Measurements from ENCODE around the gene PRKCE. TPM values are rescaled to one million over a fixed set of nuclear protein-coding genes. Genes with fewer than 3 reads are reported as not detected.

Gene PRKCE
- total RNA-seq, 1 experiment from 2014 or later = 12.1 TPM

DNA sequence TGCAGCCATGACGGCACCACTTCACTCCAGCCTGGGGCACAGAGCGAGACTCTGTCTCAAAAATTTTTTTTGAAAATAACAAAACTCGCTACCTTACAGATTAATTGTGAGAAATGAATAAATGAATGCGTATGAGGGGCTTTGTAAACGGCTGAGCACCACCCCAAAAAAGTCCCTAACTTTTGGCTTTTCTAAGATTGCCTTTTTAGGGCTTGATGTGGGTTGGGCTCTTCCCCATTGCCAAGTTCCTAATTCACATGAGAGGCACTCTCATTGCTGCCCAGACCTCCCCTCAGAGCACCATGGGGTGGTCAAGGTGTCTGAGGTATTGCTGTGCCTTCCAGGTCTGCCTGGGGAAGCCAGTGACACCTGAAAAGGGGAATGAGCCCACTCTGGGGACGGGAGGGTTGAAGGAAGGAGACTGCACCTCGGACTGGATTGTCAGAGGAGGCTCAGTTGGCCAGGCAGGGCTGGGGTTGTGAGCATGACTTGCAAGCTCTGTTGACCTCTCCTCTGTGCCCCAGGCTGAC, 186.4 kb downstream of the PRKCE start:
- BruUV-seq (replicated peaks) = no TSS peak
- TF ChIP-seq, protein P1, sequence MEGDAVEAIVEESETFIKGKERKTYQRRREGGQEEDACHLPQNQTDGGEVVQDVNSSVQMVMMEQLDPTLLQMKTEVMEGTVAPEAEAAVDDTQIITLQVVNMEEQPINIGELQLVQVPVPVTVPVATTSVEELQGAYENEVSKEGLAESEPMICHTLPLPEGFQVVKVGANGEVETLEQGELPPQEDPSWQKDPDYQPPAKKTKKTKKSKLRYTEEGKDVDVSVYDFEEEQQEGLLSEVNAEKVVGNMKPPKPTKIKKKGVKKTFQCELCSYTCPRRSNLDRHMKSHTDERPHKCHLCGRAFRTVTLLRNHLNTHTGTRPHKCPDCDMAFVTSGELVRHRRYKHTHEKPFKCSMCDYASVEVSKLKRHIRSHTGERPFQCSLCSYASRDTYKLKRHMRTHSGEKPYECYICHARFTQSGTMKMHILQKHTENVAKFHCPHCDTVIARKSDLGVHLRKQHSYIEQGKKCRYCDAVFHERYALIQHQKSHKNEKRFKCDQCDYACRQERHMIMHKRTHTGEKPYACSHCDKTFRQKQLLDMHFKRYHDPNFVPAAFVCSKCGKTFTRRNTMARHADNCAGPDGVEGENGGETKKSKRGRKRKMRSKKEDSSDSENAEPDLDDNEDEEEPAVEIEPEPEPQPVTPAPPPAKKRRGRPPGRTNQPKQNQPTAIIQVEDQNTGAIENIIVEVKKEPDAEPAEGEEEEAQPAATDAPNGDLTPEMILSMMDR (IDR thresholded peaks at IDR 0.05; ENCODE audit: unreplicated experiment) = no peak
- ChIA-PET POLR2A (interaction anchor here (1.1 to 1.9 kb wide), 2 partner anchors 12 to 14 kb away, joined by 4 to 6 read pairs; no protein-coding TSS in a partner anchor), CTCF (interaction anchor here (0.6 kb wide), 2 partner anchors 9 to 150 kb away, joined by 3 read pairs; no protein-coding TSS in a partner anchor)
- no peak overlapping the region for H3K27ac Mint-ChIP-seq (ENCODE audit: low read depth, unreplicated experiment)
- no peaks in the 10 kb centered on the region for H3K9me3 Mint-ChIP-seq (ENCODE audit: unreplicated experiment)
- intact Hi-C loops (cut with micrococcal nuclease) = no loop called here
- H3K4me3 Mint-ChIP-seq (ENCODE audit: unreplicated experiment) = no peak overlapping the region
- no peaks in the 10 kb centered on the region for H3K36me3 Mint-ChIP-seq (ENCODE audit: insufficient read depth, unreplicated experiment)
- H3K4me1 Mint-ChIP-seq (ENCODE audit: insufficient read depth, unreplicated experiment) = peaks cover 5% of the 10 kb centered on the region
- no peak for DNase-seq (ENCODE audit: unreplicated experiment)
- no peaks in the 10 kb centered on the region for H3K27me3 Mint-ChIP-seq (ENCODE audit: insufficient read depth, unreplicated experiment)

DNA sequence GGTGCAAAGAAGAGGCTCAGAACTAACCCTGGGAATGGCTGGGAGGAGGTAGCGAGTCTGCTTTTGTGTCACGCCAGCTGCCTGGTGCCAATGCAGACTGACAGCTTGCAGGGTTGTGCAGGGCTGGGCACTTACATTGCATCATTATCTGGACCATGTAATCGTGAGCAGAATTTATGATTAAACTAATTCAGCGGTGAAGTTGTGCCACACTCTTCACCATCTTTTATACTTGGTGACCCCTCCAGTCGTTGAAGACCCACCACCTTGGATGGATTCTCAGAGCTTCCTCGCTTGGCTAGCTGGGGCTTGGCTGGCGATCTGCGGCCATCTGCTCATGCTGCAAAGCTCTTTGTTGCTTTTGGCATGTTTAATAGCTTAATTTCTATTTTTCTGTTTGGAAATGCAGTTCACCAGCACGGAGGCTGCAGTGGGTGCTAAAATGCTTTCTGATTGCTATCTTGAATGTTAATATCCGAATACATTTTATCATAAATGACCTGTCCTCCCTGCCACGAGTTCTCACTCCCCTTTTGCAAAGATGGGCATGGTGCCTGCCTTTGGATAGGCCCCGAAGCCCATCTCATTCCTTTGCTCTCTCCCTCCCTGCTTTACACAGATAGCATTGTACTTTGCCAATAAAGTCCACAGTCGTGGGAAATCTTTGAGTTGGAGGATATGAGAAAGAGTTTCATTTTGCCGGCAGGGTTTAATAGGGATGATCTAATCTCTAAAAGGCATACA, 188.2 kb downstream of the PRKCE start:
- H3K36me3 Mint-ChIP-seq (ENCODE audit: insufficient read depth, unreplicated experiment) = no peaks in the 10 kb centered on the region
- intact Hi-C loops (cut with micrococcal nuclease) = no loop called here
- ChIA-PET CTCF (interaction anchor here (0.7 to 1.2 kb wide), 3 partner anchors 8 to 193 kb away, joined by 3 read pairs; no protein-coding TSS in a partner anchor), POLR2A (interaction anchor here (0.8 kb wide), 1 partner anchor 8 kb away, joined by 3 read pairs; no protein-coding TSS in a partner anchor)
- no peak overlapping the region for H3K4me3 Mint-ChIP-seq (ENCODE audit: unreplicated experiment)
- H3K27me3 Mint-ChIP-seq (ENCODE audit: insufficient read depth, unreplicated experiment) = no peaks in the 10 kb centered on the region
- H3K27ac Mint-ChIP-seq (ENCODE audit: low read depth, unreplicated experiment) = no peak overlapping the region
- no peak for DNase-seq (ENCODE audit: unreplicated experiment)
- peaks cover 5% of the 10 kb centered on the region for H3K4me1 Mint-ChIP-seq (ENCODE audit: insufficient read depth, unreplicated experiment)
- no TSS peak for BruUV-seq (replicated peaks)
- H3K9me3 Mint-ChIP-seq (ENCODE audit: unreplicated experiment) = no peaks in the 10 kb centered on the region
- TF ChIP-seq, protein P1 (IDR thresholded peaks at IDR 0.05; ENCODE audit: unreplicated experiment) = no peak

DNA sequence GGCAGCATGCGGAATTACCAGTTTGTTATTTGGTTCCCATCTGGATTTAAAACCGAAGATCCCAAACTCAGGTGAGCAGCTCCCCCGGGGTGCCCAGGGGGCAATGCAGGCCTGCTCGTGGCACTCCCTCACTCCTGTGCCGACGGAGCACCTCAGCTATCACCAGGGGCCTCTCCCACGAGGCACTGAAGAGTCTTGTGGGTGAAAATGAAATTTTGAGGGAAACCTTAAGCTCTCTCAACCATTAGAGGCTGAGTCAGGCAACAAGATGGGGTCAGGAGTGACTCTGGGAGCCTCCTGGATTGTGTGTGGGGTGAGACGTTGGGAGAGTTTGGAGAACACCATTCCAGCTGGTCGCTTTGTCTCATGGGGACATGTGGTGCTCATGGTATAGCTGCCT, 189.0 kb downstream of the PRKCE start:
- H3K27me3 Mint-ChIP-seq (ENCODE audit: insufficient read depth, unreplicated experiment) = no peaks in the 10 kb centered on the region
- no peaks in the 10 kb centered on the region for H3K36me3 Mint-ChIP-seq (ENCODE audit: insufficient read depth, unreplicated experiment)
- H3K27ac Mint-ChIP-seq (ENCODE audit: low read depth, unreplicated experiment) = no peak overlapping the region
- BruUV-seq (replicated peaks) = no TSS peak
- DNase-seq (ENCODE audit: unreplicated experiment) = no peak
- H3K4me3 Mint-ChIP-seq (ENCODE audit: unreplicated experiment) = no peak overlapping the region
- TF ChIP-seq, protein P1 (IDR thresholded peaks at IDR 0.05; ENCODE audit: unreplicated experiment) = no peak
- intact Hi-C loops (cut with micrococcal nuclease) = no loop called here
- ChIA-PET CTCF (interaction anchor here (0.7 kb wide), 2 partner anchors 62 to 194 kb away, joined by 3 to 4 read pairs; no protein-coding TSS in a partner anchor), POLR2A (no interaction called here)
- H3K9me3 Mint-ChIP-seq (ENCODE audit: unreplicated experiment) = no peaks in the 10 kb centered on the region
- H3K4me1 Mint-ChIP-seq (ENCODE audit: insufficient read depth, unreplicated experiment) = peaks cover 5% of the 10 kb centered on the region

DNA sequence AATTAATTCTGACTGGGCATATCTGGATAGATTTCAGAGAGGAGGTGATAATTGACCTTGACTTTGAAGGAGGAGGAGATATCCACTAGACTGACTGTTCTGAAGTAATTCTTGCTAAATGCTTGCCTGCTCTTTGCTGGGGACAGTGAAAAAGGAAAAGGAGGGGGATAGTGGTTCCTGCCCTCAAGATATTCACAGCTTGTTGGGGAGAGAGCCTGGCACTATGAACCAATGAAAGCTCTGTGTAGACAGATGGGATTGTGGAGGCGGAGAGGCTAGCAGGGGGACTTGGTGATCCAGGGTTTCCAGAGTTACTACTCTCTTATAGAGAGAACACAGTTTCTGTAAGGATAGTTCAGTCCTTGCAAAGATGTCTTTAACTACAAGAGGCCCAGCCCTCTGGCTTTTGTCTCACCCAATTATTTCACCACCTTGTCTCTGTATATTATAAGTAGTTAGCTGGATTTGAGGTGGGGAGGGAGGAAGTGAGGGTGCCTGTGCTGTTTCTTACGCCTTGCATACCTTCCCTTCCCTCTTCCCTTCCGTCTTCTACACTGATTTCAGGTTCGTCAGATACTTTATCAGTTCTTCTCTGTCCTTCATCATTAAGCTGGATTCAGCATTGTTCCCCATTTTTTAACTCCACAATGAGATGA, 190.4 kb downstream of the PRKCE start:
- intact Hi-C loops (cut with micrococcal nuclease) = no loop called here
- Mint-ChIP-seq H3K4me3 (ENCODE audit: unreplicated experiment) (no peak overlapping the region), H3K27ac (ENCODE audit: low read depth, unreplicated experiment) (no peak overlapping the region), H3K36me3 (ENCODE audit: insufficient read depth, unreplicated experiment) (peaks cover 5% of the 10 kb centered on the region), H3K9me3 (ENCODE audit: unreplicated experiment) (no peaks in the 10 kb centered on the region), H3K27me3 (ENCODE audit: insufficient read depth, unreplicated experiment) (no peaks in the 10 kb centered on the region), H3K4me1 (ENCODE audit: insufficient read depth, unreplicated experiment) (peaks cover 5% of the 10 kb centered on the region)
- no peak for DNase-seq (ENCODE audit: unreplicated experiment)
- ChIA-PET CTCF (no interaction called here), POLR2A (interaction anchor here (0.6 to 1.0 kb wide), 2 partner anchors 8 to 1647 kb away, joined by 3 read pairs; no protein-coding TSS in a partner anchor)
- TF ChIP-seq, protein P1 (IDR thresholded peaks at IDR 0.05; ENCODE audit: unreplicated experiment) = no peak
- no TSS peak for BruUV-seq (replicated peaks)

Data from MCF 10A (cell line).